ENCODE data around the gene CAPN13.
"Not testable (repeated sequence)": the region's sequence is repeated elsewhere in the genome, so short reads cannot be mapped to it uniquely, and the experiment has no call there.

The CAPN13 gene

GRCh38 chr2:30705056-30705455 lies 102.2 kb downstream of the CAPN13 start:
- no peak for DNase-seq (ENCODE audit: low spot score)

DNA sequence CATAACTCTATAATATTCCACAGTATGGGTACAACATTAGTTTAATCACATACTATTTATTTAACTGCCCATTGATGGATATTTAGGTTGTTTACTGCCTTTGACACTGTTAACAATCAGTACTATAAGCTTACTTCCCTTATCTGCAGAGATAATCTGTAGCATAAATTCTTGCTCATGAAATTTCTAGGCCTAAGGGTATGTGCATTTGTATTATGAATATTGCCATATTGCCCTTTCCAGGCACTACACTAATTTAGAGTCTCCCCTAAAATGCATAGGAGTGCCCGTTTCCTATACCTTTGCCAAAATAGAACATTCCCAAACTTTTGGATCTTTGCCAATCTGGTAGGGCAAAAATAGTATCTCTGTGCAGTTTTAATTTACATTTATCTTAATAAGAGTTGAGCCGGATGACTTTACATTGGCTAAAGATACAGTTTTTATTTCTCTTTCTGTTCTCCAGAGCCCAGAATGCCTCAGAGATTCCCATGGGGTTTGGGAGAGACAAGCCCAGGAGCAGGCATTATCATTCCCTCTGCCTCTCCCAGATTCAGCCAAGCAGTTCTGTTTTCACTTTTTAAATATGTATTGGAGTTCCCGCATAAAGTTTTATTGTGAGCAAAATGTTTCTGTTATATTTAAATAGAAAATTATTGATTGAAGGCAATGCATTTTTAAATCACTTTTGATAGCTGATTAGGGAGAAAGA lies 102.8 kb downstream of the CAPN13 start:
- DNase-seq (ENCODE audit: low spot score) = no peak

DNA sequence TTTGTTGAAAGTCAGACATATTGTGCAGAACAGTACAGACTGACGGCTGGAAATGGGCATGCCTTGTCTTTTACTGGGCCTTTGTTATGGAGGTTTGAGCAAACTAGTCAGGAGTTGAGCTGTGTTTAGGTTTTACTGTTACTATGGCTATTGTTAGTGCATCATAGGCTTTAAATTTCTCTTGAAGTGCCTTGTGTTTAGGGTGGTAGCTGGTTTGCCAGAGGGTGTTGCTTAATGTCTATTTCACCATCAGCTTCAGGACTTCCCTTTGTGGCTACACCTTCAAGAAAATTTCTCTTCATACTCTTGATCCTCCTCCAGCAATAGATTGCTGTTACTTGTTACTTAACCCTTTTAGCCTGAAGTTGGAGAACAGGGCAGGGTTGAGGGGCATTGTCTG lies 104.6 kb downstream of the CAPN13 start:
- DNase-seq (ENCODE audit: low spot score) = no peak

DNA sequence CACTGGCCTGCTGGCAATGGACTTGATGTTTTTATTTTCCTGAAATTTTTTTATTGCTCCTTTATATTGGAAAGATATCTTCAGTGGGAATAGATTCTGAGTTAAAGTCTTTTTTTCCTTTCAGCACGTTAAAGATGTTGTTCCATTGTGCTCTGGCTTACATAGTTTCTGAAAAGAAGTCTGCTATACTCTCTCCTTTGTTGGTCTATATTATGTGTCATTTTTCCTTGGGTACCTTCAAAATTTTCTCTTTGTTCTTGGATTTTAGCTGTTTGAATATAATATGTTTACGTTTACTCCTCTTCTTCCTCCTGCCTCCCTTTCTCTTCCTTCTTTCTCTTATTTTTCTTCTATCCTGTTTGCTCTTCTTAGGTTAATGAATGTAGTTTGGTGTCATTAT lies 105.5 kb downstream of the CAPN13 start:
- DNase-seq (ENCODE audit: low spot score) = no peak

DNA sequence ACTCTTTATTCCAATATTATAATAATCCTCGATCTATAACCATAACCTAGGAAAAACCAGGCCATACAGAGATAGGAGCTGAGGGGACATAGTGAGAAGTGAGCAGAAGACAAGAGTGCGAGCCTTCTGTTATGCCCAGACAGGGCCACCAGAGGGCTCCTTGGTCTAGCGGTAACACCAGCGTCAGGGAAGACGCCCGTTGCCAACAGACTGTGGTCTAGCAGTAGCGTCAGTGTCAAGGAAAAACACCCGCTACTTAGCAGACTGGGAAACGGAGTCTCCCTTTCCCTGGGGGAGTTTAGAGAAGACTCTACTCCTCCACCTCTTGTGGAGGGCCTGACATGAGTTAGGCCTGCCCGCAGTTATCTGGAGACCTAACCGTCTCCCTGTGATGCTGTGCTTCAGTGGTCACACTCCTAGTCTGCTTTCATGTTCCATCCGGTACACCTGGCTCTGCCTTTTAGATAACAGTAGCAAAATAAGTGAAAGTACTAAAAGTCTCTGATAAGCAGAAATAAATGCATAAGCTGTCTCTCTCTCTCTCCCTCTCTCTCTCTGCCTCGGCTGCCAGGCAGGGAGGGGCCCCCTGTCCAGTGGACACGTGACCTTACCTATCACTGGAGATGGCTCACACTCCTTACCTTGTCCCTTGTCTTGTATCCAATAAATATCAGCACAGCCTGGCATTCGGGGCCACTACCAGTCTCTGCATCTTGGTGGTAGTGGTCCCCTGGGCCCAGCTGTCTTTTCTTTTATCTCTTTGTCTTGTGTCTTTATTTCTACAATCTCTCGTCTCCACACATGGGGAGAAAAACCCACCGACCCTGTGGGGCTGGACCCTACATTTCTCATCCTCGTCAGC lies 109.8 kb downstream of the CAPN13 start:
- DNase-seq (ENCODE audit: low spot score) = not testable (repeated sequence)

GRCh38 chr2:30695749-30696148 lies 111.5 kb downstream of the CAPN13 start:
- no peak for DNase-seq (ENCODE audit: low spot score)

GRCh38 chr2:30694286-30695055 lies 112.8 kb downstream of the CAPN13 start:
- no peak for DNase-seq (ENCODE audit: low spot score)

- no peak for DNase-seq (ENCODE audit: low spot score)
Observed at GRCh38 chr2:30693821-30694281, 113.4 kb downstream of the CAPN13 start.

DNA sequence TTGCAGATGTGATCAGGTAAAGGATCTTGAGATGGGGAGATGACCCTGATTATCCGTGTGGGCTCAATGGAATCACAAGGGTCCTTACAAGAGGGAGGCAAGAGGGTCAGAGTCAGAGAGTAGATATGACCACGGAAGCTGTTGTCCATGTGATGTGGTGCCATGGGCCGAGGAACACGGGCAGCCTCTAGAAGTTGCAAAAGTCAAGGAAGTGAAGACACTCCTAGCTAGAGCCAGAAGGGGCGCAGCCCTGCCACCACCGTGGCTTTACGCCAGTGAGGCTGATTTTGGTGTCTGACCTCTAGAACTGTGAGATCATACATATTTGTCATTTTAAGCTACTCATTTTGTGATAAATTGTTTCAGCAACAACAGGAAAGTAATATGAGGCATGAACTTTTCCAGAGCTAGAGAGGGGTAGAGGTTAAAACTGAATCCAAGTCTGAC lies 114.4 kb downstream of the CAPN13 start:
- DNase-seq (ENCODE audit: low spot score) = no peak

DNA sequence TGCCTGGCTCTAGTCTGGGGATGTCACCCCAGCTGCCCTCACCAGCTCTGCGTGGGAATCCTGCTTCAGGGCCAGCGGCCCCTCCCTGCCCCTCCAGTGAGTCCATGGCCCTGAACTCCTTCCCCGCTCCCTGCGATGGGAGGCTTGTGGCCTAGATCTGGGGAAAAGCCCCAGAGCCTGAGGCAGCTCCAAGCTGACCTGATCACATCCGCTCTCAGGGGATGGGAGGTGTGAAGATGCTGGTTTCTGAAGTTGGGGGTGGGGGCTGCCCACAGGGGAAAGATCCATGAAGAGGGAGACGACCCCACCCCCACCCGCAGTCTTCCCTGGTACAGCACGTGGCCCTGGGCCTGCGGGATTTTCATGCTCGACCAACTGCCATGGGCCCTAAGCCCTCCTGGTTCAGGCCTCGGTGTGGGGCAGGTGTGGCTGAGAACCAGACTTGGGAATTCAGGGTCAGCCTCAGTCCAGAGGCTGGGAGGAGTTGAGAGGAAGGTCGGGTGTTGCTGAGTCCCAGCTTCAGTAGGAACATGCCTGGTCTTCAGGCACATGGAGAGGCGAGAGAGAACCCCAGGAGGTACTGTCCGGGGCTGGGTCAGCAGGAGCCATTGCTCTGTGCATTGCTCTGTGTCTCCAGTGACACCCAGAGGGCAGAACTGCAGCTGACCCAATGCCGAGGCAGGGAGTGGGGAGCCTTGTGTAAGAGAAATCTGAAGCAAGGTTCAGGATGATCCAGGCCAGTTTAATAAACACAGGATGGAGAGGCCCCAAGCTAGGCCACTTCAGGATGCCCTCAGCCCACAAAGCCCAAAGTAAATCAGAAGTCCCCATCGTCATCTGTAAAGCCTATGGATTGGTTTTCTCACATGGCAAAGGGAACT lies 115.1 kb downstream of the CAPN13 start:
- DNase-seq (ENCODE audit: low spot score) = no peak

GRCh38 chr2:30691091-30691947 lies 115.9 kb downstream of the CAPN13 start:
- DNase-seq (ENCODE audit: low spot score) = no peak

GRCh38 chr2:30690126-30690561 lies 117.1 kb downstream of the CAPN13 start:
- no peak for DNase-seq (ENCODE audit: low spot score)

- DNase-seq (ENCODE audit: low spot score) = no peak
Observed at GRCh38 chr2:30689496-30690125, 117.6 kb downstream of the CAPN13 start.

DNA sequence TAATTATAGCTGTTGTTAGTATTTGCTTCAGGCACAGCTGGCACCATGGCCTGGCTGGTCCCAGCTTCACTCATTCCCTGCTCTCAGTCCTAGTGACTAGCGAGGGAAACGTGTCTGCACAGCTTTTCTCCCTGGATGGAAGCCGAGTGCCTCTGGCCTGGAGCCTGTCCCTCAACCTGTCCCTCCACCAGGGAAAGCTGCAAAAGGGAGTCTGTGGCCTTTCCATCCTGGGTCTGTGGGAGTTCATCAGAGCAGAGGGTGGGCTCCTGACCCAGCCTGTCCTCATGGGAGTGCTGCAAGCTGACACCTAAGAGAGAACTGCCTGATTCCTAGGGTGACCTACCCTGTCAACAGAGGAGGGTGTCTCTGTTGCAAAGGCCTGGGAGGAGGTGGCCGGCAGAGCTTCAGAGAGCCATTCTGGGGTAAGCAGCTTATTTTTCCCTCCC lies 118.3 kb downstream of the CAPN13 start:
- DNase-seq (ENCODE audit: low spot score) = no peak

- DNase-seq (ENCODE audit: low spot score) = no peak
Observed at GRCh38 chr2:30686669-30687068, 120.6 kb downstream of the CAPN13 start.

- DNase-seq (ENCODE audit: low spot score) = no peak
Observed at GRCh38 chr2:30686000-30686399, 121.2 kb downstream of the CAPN13 start.

- no peak for DNase-seq (ENCODE audit: low spot score)
Observed at GRCh38 chr2:30684996-30685395, 122.2 kb downstream of the CAPN13 start.

DNA sequence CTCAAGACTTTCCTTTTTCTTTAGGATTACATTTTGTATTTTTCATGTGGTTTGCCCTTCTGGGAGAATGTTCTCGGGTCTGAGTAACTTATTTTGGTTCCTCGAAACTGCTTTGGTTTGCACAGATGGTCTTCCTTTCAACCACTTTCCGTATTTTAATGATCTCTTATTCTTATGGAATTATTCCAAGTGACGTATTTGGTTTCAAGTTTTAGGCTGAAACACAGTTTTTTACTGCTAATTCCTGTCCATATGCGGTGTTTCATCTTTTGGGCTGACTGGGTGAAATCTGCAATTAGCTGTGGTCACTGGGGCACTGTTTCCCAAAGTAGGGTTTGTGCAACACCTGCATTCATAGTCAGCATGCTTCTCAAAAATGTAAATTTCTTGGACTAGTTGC lies 122.7 kb downstream of the CAPN13 start:
- no peak for DNase-seq (ENCODE audit: low spot score)

GRCh38 chr2:30684026-30684425 lies 123.2 kb downstream of the CAPN13 start:
- DNase-seq (ENCODE audit: low spot score) = no peak
